HG03097 (cell line): ENCODE measurements around the gene COL20A1.

Experiments
- ATAC-seq: cut with Tn5 transposase; IDR thresholded peaks from one replicate; pipeline ENCODE4 v1.9.1; 2021; ENCODE audit not compliant: unreplicated experiment, low FRiP score

Gene COL20A1

GRCh38 chr20:63260521-63260920 is 32.5 kb upstream of the COL20A1 start:
- no peak for ATAC-seq

- no peak for ATAC-seq
Observed at GRCh38 chr20:63261060-63261794, 31.8 kb upstream of the COL20A1 start.

GRCh38 chr20:63261795-63262528 is 31.0 kb upstream of the COL20A1 start:
- no peak for ATAC-seq

GRCh38 chr20:63262836-63263235 is 30.1 kb upstream of the COL20A1 start:
- ATAC-seq = no peak

- ATAC-seq = no peak
Observed at GRCh38 chr20:63264000-63264399, 29.0 kb upstream of the COL20A1 start.

GRCh38 chr20:63264519-63264918 is 28.5 kb upstream of the COL20A1 start:
- ATAC-seq = no peak

GRCh38 chr20:63265891-63266515 is 27.0 kb upstream of the COL20A1 start:
- no peak for ATAC-seq

GRCh38 chr20:63267691-63268090 is 25.3 kb upstream of the COL20A1 start:
- ATAC-seq = no peak

- ATAC-seq = no peak
Observed at GRCh38 chr20:63268256-63268655, 24.7 kb upstream of the COL20A1 start.

GRCh38 chr20:63268671-63269439 is 24.1 kb upstream of the COL20A1 start:
- no peak for ATAC-seq

GRCh38 chr20:63269724-63270123 is 23.3 kb upstream of the COL20A1 start:
- no peak for ATAC-seq

GRCh38 chr20:63270606-63271325 is 22.2 kb upstream of the COL20A1 start:
- ATAC-seq = no peak

GRCh38 chr20:63272105-63273058 is 20.6 kb upstream of the COL20A1 start, which contains the start of gene ARFGAP1:
TSS of gene ARFGAP1 (plus strand) at chr20:63272813. CDS start at chr20:63275581, 2,768 bp downstream.
- no peak for ATAC-seq

GRCh38 chr20:63273059-63273579 is 19.9 kb upstream of the COL20A1 start:
- no peak for ATAC-seq

- ATAC-seq = no peak
Observed at GRCh38 chr20:63273635-63274380, 19.2 kb upstream of the COL20A1 start.

- no peak for ATAC-seq
Observed at GRCh38 chr20:63274381-63275228, 18.4 kb upstream of the COL20A1 start.

GRCh38 chr20:63275825-63276224 is 17.2 kb upstream of the COL20A1 start:
- no peak for ATAC-seq
